Pericardium fibroblast (primary cell): ENCODE measurements around the gene ZNF569. TPM values are rescaled to one million over a fixed set of nuclear protein-coding genes. Genes with fewer than 3 reads are reported as not detected.

Experiments
- total RNA-seq: library from RNA; depleted of rRNA; stranded (reverse); fragments of >200 nt; gene quantifications from 2 replicates; pipeline ENCODE4 v1.2.3, GENCODE V29; 2015

ZNF569 gene
- total RNA-seq = 3.6 and 5.3 TPM in 2 replicates

GRCh38 chr19:37466798-37467607, at the start of gene ZNF569:
Gene ZNF569 (minus strand): TSS chr19:37467444. CDS start chr19:37444921, 22,523 bp downstream.

GRCh38 chr19:37506387-37507166, 39.3 kb upstream of the ZNF569 start, which contains the start of gene ZNF793:
Gene ZNF793 (plus strand): TSS chr19:37506939. CDS start chr19:37523440, 16,501 bp downstream.

GRCh38 chr19:37468961-37469777, 1.9 kb upstream of the ZNF569 start, which contains the start of gene ZNF570:
Gene ZNF570 (plus strand): TSS chr19:37469356. CDS start chr19:37470355, 999 bp downstream.

GRCh38 chr19:37370880-37371661, 96.2 kb downstream of the ZNF569 start, which contains the start of gene ZNF527:
Gene ZNF527 (plus strand): TSS chr19:37371099. CDS start chr19:37374199, 3,100 bp downstream.

Other genes starting within 250 kb of the ZNF569 start
- gene ZNF383, start 249.2 kb downstream of the ZNF569 start, total RNA-seq = 2.0 and 3.6 TPM in 2 replicates
- gene ZNF527, start 96.3 kb downstream of the ZNF569 start, total RNA-seq = 2.1 and 5.4 TPM in 2 replicates
- gene ZNF570, start 1.9 kb upstream of the ZNF569 start, total RNA-seq = 2.7 and 6.4 TPM in 2 replicates
- gene ZNF793, start 39.5 kb upstream of the ZNF569 start, total RNA-seq = 1.3 and 1.5 TPM in 2 replicates
- 0.77 and 1.6 TPM in 2 replicates for gene ZNF571, start 127.3 kb upstream of the ZNF569 start, total RNA-seq
- gene ZNF540, start 127.4 kb upstream of the ZNF569 start, total RNA-seq = 0.12 and 0.60 TPM in 2 replicates
- gene ZFP30, start 188.0 kb upstream of the ZNF569 start, total RNA-seq = 3.5 and 7.9 TPM in 2 replicates